ENCODE data around the gene RFTN1. TPM values are rescaled to one million over a fixed set of nuclear protein-coding genes. Genes with fewer than 3 reads are reported as not detected.

Gene RFTN1
- total RNA-seq, result 100 to 1,000 TPM in 1 of 2 experiments, 10 to 100 TPM in 1; 95.9 to 109 TPM

GRCh38 chr3:16513141-16514020 is at the start of gene RFTN1:
Gene RFTN1, minus strand, starts transcription at chr3:16513699. Its CDS starts 19,830 bp downstream, at chr3:16493869.
- Mint-ChIP-seq H3K27ac (peak within 1 kb of the TSS; percentile 100), H3K36me3 (ENCODE audit: low read depth) (peaks cover 25% of the 10 kb centered on the region), H3K4me1 (ENCODE audit: low read depth) (peaks cover 65% of the 10 kb centered on the region), H3K9me3 (peaks cover 5% of the 10 kb centered on the region), H3K4me3 (peak within 1 kb of the TSS; percentile 92), H3K27me3 (ENCODE audit: low read depth) (no peaks in the 10 kb centered on the region)
- CTCF ChIA-PET, result interaction anchor here (1.0 to 2.7 kb wide), 5 partner anchors 16 to 224 kb away, joined by 3 to 12 read pairs (median 11); no protein-coding TSS in a partner anchor
- intact Hi-C loops (cut with micrococcal nuclease), result loop anchor here (2.0 to 5.0 kb wide), 6 partner anchors 175 to 1909 kb away; no protein-coding TSS in a partner anchor
- peak; percentile 63 for DNase-seq

- no peak for DNase-seq
- no peaks in the 10 kb centered on the region for H3K4me1 Mint-ChIP-seq (ENCODE audit: low read depth)
- no peaks in the 10 kb centered on the region for H3K27me3 Mint-ChIP-seq (ENCODE audit: low read depth)
- CTCF ChIA-PET, result no interaction called here
- H3K36me3 Mint-ChIP-seq (ENCODE audit: low read depth), result no peaks in the 10 kb centered on the region
- intact Hi-C loops (cut with micrococcal nuclease), result no loop called here
- no peaks in the 10 kb centered on the region for H3K9me3 Mint-ChIP-seq
- H3K4me3 Mint-ChIP-seq, result no peak overlapping the region
- H3K27ac Mint-ChIP-seq, result no peak overlapping the region
Observed at GRCh38 chr3:16559653-16560365, 46.3 kb upstream of the RFTN1 start.

- H3K27me3 Mint-ChIP-seq (ENCODE audit: low read depth), result no peaks in the 10 kb centered on the region
- peaks cover 11% of the 10 kb centered on the region for H3K4me1 Mint-ChIP-seq (ENCODE audit: low read depth)
- no peak overlapping the region for H3K4me3 Mint-ChIP-seq
- H3K27ac Mint-ChIP-seq, result no peak overlapping the region
- H3K9me3 Mint-ChIP-seq, result no peaks in the 10 kb centered on the region
- DNase-seq, result no peak
- H3K36me3 Mint-ChIP-seq (ENCODE audit: low read depth), result no peaks in the 10 kb centered on the region
- intact Hi-C loops (cut with micrococcal nuclease), result no loop called here
- CTCF ChIA-PET, result no interaction called here
Observed at GRCh38 chr3:16554126-16554525, 40.6 kb upstream of the RFTN1 start.

- CTCF ChIA-PET, result interaction anchor here (1.8 kb wide), 1 partner anchor 263 kb away, joined by 10 read pairs; no protein-coding TSS in a partner anchor
- peaks cover 11% of the 10 kb centered on the region for H3K4me1 Mint-ChIP-seq (ENCODE audit: low read depth)
- no peaks in the 10 kb centered on the region for H3K9me3 Mint-ChIP-seq
- H3K27ac Mint-ChIP-seq, result no peak overlapping the region
- no peaks in the 10 kb centered on the region for H3K36me3 Mint-ChIP-seq (ENCODE audit: low read depth)
- H3K4me3 Mint-ChIP-seq, result no peak overlapping the region
- intact Hi-C loops (cut with micrococcal nuclease), result no loop called here
- no peak for DNase-seq
- H3K27me3 Mint-ChIP-seq (ENCODE audit: low read depth), result no peaks in the 10 kb centered on the region
Observed at GRCh38 chr3:16552757-16553156, 39.3 kb upstream of the RFTN1 start.

GRCh38 chr3:16551342-16551976 is 38.0 kb upstream of the RFTN1 start:
- Mint-ChIP-seq H3K4me1 (ENCODE audit: low read depth) (peaks cover 15% of the 10 kb centered on the region), H3K9me3 (no peaks in the 10 kb centered on the region), H3K27me3 (ENCODE audit: low read depth) (no peaks in the 10 kb centered on the region), H3K4me3 (no peak overlapping the region), H3K36me3 (ENCODE audit: low read depth) (no peaks in the 10 kb centered on the region), H3K27ac (peak overlapping the region; percentile 77)
- no peak for DNase-seq
- CTCF ChIA-PET, result interaction anchor here (0.6 to 2.3 kb wide), 9 partner anchors 27 to 500 kb away, joined by 3 to 11 read pairs (median 4); partner anchors contain the start of genes DPH3, OXNAD1 and RFTN1
- intact Hi-C loops (cut with micrococcal nuclease), result loop anchor here (2.0 kb wide), 3 partner anchors 31 to 373 kb away; no protein-coding TSS in a partner anchor

- Mint-ChIP-seq H3K4me3 (peak overlapping the region; percentile 22), H3K4me1 (ENCODE audit: low read depth) (peaks cover 17% of the 10 kb centered on the region), H3K36me3 (ENCODE audit: low read depth) (no peaks in the 10 kb centered on the region), H3K27me3 (ENCODE audit: low read depth) (no peaks in the 10 kb centered on the region), H3K9me3 (no peaks in the 10 kb centered on the region), H3K27ac (peak overlapping the region; percentile 77)
- DNase-seq, result peak; percentile 94
- CTCF ChIA-PET, result interaction anchor here (0.6 to 2.3 kb wide), 17 partner anchors 15 to 503 kb away, joined by 3 to 11 read pairs (median 4); partner anchors contain the start of genes DPH3, OXNAD1 and RFTN1
- intact Hi-C loops (cut with micrococcal nuclease), result loop anchor here (1.0 to 2.0 kb wide), 9 partner anchors 30 to 503 kb away; partner anchors contain the start of gene OXNAD1
Observed at GRCh38 chr3:16550676-16551341, 37.3 kb upstream of the RFTN1 start.

- Mint-ChIP-seq H3K27ac (no peak overlapping the region), H3K4me3 (peak overlapping the region; percentile 22), H3K9me3 (no peaks in the 10 kb centered on the region), H3K36me3 (ENCODE audit: low read depth) (no peaks in the 10 kb centered on the region), H3K27me3 (ENCODE audit: low read depth) (no peaks in the 10 kb centered on the region), H3K4me1 (ENCODE audit: low read depth) (peaks cover 17% of the 10 kb centered on the region)
- intact Hi-C loops (cut with micrococcal nuclease), result loop anchor here (1.0 to 2.0 kb wide), 9 partner anchors 29 to 502 kb away; partner anchors contain the start of gene OXNAD1
- CTCF ChIA-PET, result interaction anchor here (0.7 to 2.3 kb wide), 13 partner anchors 16 to 502 kb away, joined by 3 to 11 read pairs (median 4); partner anchors contain the start of genes DPH3, OXNAD1 and RFTN1
- no peak for DNase-seq
Observed at GRCh38 chr3:16550305-16550675, 36.8 kb upstream of the RFTN1 start.

- no peak overlapping the region for H3K4me3 Mint-ChIP-seq
- CTCF ChIA-PET, result interaction anchor here (1.7 kb wide), 1 partner anchor 258 kb away, joined by 4 read pairs; no protein-coding TSS in a partner anchor
- H3K9me3 Mint-ChIP-seq, result no peaks in the 10 kb centered on the region
- peaks cover 17% of the 10 kb centered on the region for H3K4me1 Mint-ChIP-seq (ENCODE audit: low read depth)
- H3K36me3 Mint-ChIP-seq (ENCODE audit: low read depth), result no peaks in the 10 kb centered on the region
- H3K27me3 Mint-ChIP-seq (ENCODE audit: low read depth), result no peaks in the 10 kb centered on the region
- no peak for DNase-seq
- intact Hi-C loops (cut with micrococcal nuclease), result no loop called here
- H3K27ac Mint-ChIP-seq, result no peak overlapping the region
Observed at GRCh38 chr3:16548721-16549120, 35.2 kb upstream of the RFTN1 start.

- peaks cover 17% of the 10 kb centered on the region for H3K4me1 Mint-ChIP-seq (ENCODE audit: low read depth)
- CTCF ChIA-PET, result interaction anchor here (0.8 to 1.7 kb wide), 4 partner anchors 35 to 280 kb away, joined by 3 to 4 read pairs (median 4); no protein-coding TSS in a partner anchor
- DNase-seq, result no peak
- intact Hi-C loops (cut with micrococcal nuclease), result no loop called here
- H3K27ac Mint-ChIP-seq, result no peak overlapping the region
- H3K36me3 Mint-ChIP-seq (ENCODE audit: low read depth), result no peaks in the 10 kb centered on the region
- H3K9me3 Mint-ChIP-seq, result no peaks in the 10 kb centered on the region
- no peak overlapping the region for H3K4me3 Mint-ChIP-seq
- no peaks in the 10 kb centered on the region for H3K27me3 Mint-ChIP-seq (ENCODE audit: low read depth)
Observed at GRCh38 chr3:16547561-16548357, 34.3 kb upstream of the RFTN1 start.

- intact Hi-C loops (cut with micrococcal nuclease), result loop anchor here (1.0 kb wide), 1 partner anchor 25 kb away; no protein-coding TSS in a partner anchor
- no peak overlapping the region for H3K4me3 Mint-ChIP-seq
- CTCF ChIA-PET, result interaction anchor here (0.8 to 1.7 kb wide), 2 partner anchors 34 to 278 kb away, joined by 3 to 4 read pairs; no protein-coding TSS in a partner anchor
- no peaks in the 10 kb centered on the region for H3K27me3 Mint-ChIP-seq (ENCODE audit: low read depth)
- no peaks in the 10 kb centered on the region for H3K36me3 Mint-ChIP-seq (ENCODE audit: low read depth)
- no peak overlapping the region for H3K27ac Mint-ChIP-seq
- DNase-seq, result no peak
- peaks cover 17% of the 10 kb centered on the region for H3K4me1 Mint-ChIP-seq (ENCODE audit: low read depth)
- no peaks in the 10 kb centered on the region for H3K9me3 Mint-ChIP-seq
Observed at GRCh38 chr3:16546186-16547010, 32.9 kb upstream of the RFTN1 start.

Data from activated naive CD4-positive, alpha-beta T cell treated with anti-CD3 and anti-CD28 coated beads for 36 hours (primary cell).